ENCODE data around the gene PI3. TPM values are rescaled to one million over a fixed set of nuclear protein-coding genes. Genes with fewer than 3 reads are reported as not detected.

The PI3 gene
- total RNA-seq, 1 experiment from 2014 or later = not detected

DNA sequence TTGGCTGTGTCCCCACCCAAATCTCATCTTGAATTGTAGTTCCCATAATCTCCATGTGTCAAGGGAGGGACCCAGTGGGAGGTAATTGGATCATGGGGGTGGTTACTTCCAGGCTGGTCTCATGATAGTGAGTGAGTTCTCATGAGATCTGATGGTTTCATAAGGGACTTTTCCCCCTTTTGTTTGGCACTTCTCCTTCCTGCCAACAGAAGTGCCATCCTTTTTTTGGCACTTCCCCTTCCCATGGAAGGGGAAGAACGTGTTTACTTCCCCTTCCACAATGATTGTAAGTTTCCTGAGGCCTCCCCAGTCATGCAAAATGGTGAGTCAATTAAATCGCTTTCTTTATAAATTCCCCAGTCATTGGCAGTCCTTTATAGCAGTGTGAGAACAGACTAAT, 18.0 kb upstream of the PI3 start:
- ChIA-PET CTCF (no interaction called here), POLR2A (no interaction called here)
- ATAC-seq (no peak), DNase-seq (ENCODE audit: low read depth, low spot score) (no peak)
- intact Hi-C loops (cut with micrococcal nuclease; ENCODE audit: unreplicated experiment) (no loop called here), in situ Hi-C loops (cut with HindIII; ENCODE audit: low pct_unique_long_range_greater_than_20kb, low sequenced_read_pairs) (no loop called here)
- no peaks in the 10 kb centered on the region for H3K9me3 ChIP-seq (ENCODE audit: control insufficient read depth, insufficient read depth, low read depth, low read length)
- H3K27ac ChIP-seq (ENCODE audit: low read length) = no peak overlapping the region
- TF ChIP-seq, protein P1, sequence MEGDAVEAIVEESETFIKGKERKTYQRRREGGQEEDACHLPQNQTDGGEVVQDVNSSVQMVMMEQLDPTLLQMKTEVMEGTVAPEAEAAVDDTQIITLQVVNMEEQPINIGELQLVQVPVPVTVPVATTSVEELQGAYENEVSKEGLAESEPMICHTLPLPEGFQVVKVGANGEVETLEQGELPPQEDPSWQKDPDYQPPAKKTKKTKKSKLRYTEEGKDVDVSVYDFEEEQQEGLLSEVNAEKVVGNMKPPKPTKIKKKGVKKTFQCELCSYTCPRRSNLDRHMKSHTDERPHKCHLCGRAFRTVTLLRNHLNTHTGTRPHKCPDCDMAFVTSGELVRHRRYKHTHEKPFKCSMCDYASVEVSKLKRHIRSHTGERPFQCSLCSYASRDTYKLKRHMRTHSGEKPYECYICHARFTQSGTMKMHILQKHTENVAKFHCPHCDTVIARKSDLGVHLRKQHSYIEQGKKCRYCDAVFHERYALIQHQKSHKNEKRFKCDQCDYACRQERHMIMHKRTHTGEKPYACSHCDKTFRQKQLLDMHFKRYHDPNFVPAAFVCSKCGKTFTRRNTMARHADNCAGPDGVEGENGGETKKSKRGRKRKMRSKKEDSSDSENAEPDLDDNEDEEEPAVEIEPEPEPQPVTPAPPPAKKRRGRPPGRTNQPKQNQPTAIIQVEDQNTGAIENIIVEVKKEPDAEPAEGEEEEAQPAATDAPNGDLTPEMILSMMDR (IDR thresholded peaks at IDR 0.05) = no peak
- TF ChIP-seq TCF7L2 (IDR thresholded peaks at IDR 0.05; ENCODE audit: low read depth, low read length) = no peak
- TF ChIP-seq, protein P2, sequence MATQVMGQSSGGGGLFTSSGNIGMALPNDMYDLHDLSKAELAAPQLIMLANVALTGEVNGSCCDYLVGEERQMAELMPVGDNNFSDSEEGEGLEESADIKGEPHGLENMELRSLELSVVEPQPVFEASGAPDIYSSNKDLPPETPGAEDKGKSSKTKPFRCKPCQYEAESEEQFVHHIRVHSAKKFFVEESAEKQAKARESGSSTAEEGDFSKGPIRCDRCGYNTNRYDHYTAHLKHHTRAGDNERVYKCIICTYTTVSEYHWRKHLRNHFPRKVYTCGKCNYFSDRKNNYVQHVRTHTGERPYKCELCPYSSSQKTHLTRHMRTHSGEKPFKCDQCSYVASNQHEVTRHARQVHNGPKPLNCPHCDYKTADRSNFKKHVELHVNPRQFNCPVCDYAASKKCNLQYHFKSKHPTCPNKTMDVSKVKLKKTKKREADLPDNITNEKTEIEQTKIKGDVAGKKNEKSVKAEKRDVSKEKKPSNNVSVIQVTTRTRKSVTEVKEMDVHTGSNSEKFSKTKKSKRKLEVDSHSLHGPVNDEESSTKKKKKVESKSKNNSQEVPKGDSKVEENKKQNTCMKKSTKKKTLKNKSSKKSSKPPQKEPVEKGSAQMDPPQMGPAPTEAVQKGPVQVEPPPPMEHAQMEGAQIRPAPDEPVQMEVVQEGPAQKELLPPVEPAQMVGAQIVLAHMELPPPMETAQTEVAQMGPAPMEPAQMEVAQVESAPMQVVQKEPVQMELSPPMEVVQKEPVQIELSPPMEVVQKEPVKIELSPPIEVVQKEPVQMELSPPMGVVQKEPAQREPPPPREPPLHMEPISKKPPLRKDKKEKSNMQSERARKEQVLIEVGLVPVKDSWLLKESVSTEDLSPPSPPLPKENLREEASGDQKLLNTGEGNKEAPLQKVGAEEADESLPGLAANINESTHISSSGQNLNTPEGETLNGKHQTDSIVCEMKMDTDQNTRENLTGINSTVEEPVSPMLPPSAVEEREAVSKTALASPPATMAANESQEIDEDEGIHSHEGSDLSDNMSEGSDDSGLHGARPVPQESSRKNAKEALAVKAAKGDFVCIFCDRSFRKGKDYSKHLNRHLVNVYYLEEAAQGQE (IDR thresholded peaks at IDR 0.05; ENCODE audit: insufficient read depth in 1 of 2, low read depth in 2 of 2, low read length in 1 of 2) = no peak
- H3K36me3 ChIP-seq (ENCODE audit: control insufficient read depth, insufficient read depth, low read length) = no peaks in the 10 kb centered on the region
- no peaks in the 10 kb centered on the region; the same call in none of the 2 replicates for H3K27me3 ChIP-seq (ENCODE audit: control insufficient read depth, insufficient read depth, low read length)
- BruUV-seq (replicated peaks) = no TSS peak
- H3K4me3 ChIP-seq (ENCODE audit: low read depth in 2 of 2, low read length in 2 of 2) = no peak overlapping the region
- H3K4me1 ChIP-seq (ENCODE audit: control insufficient read depth, insufficient read depth, low read length) = no peaks in the 10 kb centered on the region

DNA sequence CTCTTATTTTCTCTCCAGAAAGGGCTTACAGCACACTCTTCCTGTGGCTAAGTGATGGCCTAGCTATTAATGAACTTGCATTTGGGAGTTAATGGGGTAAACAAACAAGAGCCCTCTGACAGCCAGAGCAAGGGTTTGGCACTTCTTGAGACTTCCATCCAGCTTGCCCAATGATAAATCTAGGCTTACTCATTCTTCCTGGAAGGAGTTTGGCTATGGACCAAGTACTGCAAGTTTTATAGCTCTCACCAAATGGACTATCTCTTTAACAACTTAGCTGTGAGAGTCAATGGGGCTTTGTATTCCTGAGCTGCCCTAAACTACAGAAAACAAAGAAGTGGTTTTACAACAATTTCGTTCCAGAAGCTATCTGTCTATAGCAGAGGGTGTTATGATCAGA, 16.7 kb upstream of the PI3 start:
- Histone ChIP-seq H3K27me3 (ENCODE audit: control insufficient read depth, insufficient read depth, low read length) (no peaks in the 10 kb centered on the region; the same call in none of the 2 replicates), H3K4me1 (ENCODE audit: control insufficient read depth, insufficient read depth, low read length) (no peaks in the 10 kb centered on the region), H3K4me3 (ENCODE audit: low read depth in 2 of 2, low read length in 2 of 2) (no peak overlapping the region), H3K9me3 (ENCODE audit: control insufficient read depth, insufficient read depth, low read depth, low read length) (no peaks in the 10 kb centered on the region), H3K27ac (ENCODE audit: low read length) (no peak overlapping the region), H3K36me3 (ENCODE audit: control insufficient read depth, insufficient read depth, low read length) (no peaks in the 10 kb centered on the region)
- intact Hi-C loops (cut with micrococcal nuclease; ENCODE audit: unreplicated experiment) (no loop called here), in situ Hi-C loops (cut with HindIII; ENCODE audit: low pct_unique_long_range_greater_than_20kb, low sequenced_read_pairs) (no loop called here)
- TF ChIP-seq SIN3A (IDR thresholded peaks at IDR 0.05; ENCODE audit: borderline replicate concordance, insufficient read depth, low read depth, low read length) = no peak
- TF ChIP-seq TCF7L2 (IDR thresholded peaks at IDR 0.05; ENCODE audit: low read depth, low read length) = no peak
- BruUV-seq (replicated peaks) = no TSS peak
- POLR2A ChIA-PET = no interaction called here
- ATAC-seq (no peak), DNase-seq (ENCODE audit: low read depth, low spot score) (no peak)
- CTCF ChIA-PET = no interaction called here

DNA sequence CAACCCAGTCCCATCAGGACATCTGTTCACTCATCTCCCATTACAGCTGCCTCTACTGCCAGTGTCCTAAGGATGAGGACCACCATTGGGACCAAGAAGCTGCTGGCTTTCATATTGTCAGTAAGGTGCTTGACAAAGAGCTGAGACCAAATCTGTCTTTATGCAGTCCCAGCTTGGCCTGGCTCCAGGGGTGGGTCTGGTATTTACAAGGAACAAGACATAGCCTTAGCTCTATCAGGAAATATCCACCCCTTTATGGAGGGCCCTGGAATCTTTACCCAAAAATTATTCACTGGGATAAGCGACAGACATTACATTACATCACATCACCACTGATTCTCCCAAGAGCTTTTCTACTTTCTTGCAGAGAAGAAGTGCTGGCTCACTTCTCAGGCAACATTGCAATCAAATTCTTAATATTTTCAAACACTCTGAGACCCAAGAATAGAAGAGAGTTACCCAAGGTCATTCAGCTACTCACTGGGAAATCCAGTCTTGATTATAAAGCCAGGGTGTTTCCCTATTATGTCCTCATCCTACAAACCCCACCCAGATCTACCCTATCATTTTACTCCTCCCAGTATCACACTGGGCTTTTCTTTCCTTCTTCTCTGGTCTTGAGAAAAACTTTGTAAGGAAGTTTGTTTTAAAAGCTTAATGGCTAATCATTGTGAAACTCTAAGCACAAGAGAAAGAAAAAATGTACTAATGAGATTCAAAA, 11.5 kb upstream of the PI3 start:
- no TSS peak for BruUV-seq (replicated peaks)
- DNase-seq (ENCODE audit: low read depth, low spot score) (no peak), ATAC-seq (no peak)
- H3K9me3 ChIP-seq (ENCODE audit: control insufficient read depth, insufficient read depth, low read depth, low read length) = no peaks in the 10 kb centered on the region
- ChIA-PET POLR2A (interaction anchor here (0.5 kb wide), 1 partner anchor 123 kb away, joined by 5 read pairs; no protein-coding TSS in a partner anchor), CTCF (no interaction called here)
- H3K4me3 ChIP-seq (ENCODE audit: low read depth in 2 of 2, low read length in 2 of 2) = no peak overlapping the region
- H3K4me1 ChIP-seq (ENCODE audit: control insufficient read depth, insufficient read depth, low read length) = no peaks in the 10 kb centered on the region
- no peak overlapping the region for H3K27ac ChIP-seq (ENCODE audit: low read length)
- intact Hi-C loops (cut with micrococcal nuclease; ENCODE audit: unreplicated experiment) (no loop called here), in situ Hi-C loops (cut with HindIII; ENCODE audit: low pct_unique_long_range_greater_than_20kb, low sequenced_read_pairs) (no loop called here)
- TF ChIP-seq, protein P1 (IDR thresholded peaks at IDR 0.05) = no peak
- TF ChIP-seq, protein P2 (IDR thresholded peaks at IDR 0.05; ENCODE audit: insufficient read depth in 1 of 2, low read depth in 2 of 2, low read length in 1 of 2) = no peak
- no peak for TF ChIP-seq POLR2AphosphoS5 (IDR thresholded peaks at IDR 0.05; ENCODE audit: low read depth, low read length)
- no peak for TF ChIP-seq SIN3A (IDR thresholded peaks at IDR 0.05; ENCODE audit: borderline replicate concordance, insufficient read depth, low read depth, low read length)
- no peak for TF ChIP-seq TCF7L2 (IDR thresholded peaks at IDR 0.05; ENCODE audit: low read depth, low read length)
- no peaks in the 10 kb centered on the region for H3K36me3 ChIP-seq (ENCODE audit: control insufficient read depth, insufficient read depth, low read length)
- no peaks in the 10 kb centered on the region; the same call in 1 of the 2 replicates for H3K27me3 ChIP-seq (ENCODE audit: control insufficient read depth, insufficient read depth, low read length)

Measured in Panc1 (cell line).